ENCODE measurements around the gene HDAC6.

HDAC6 gene

DNA sequence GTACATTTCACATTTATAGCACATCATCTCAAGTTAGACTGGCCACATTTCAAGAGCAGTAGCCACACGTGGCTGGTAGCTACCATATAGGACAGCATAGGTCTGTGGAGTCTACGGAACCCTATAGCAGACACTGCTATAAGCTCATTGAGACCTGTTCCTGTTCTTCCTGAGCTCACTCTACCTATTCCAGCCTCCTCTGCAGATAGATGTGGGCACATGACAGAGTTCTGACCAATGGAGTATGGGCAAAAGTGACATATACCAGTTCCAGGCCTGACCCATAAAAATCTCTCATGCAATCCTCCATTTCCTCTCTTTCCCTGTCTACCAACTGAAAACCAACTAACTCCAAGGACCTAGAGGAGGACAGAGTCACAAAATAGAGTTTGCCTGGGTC lies 3.5 kb upstream of the HDAC6 start:
- ATAC-seq: no peak
- TF ChIP-seq TOX (CRISPR knock-in tag; IDR thresholded peaks at IDR 0.05; ENCODE audit: borderline replicate concordance) (no peak), ZFP3 (CRISPR knock-in tag; IDR thresholded peaks at IDR 0.05) (no peak), ZNF8 (CRISPR knock-in tag; IDR thresholded peaks at IDR 0.05) (no peak), TCF4 (CRISPR knock-in tag; IDR thresholded peaks at IDR 0.05; ENCODE audit: borderline replicate concordance) (no peak), SNAI2 (CRISPR knock-in tag; IDR thresholded peaks at IDR 0.05) (no peak), PPARA (CRISPR knock-in tag; IDR thresholded peaks at IDR 0.05; ENCODE audit: borderline replicate concordance) (no peak), ZNF70 (CRISPR knock-in tag; IDR thresholded peaks at IDR 0.05) (no peak), ZFP30 (CRISPR knock-in tag; IDR thresholded peaks at IDR 0.05) (no peak), RARB (CRISPR knock-in tag; IDR thresholded peaks at IDR 0.05) (no peak), TSHZ2 (CRISPR knock-in tag; IDR thresholded peaks at IDR 0.05) (no peak), ESRRG (CRISPR knock-in tag; IDR thresholded peaks at IDR 0.05) (no peak), GLIS3 (CRISPR knock-in tag; IDR thresholded peaks at IDR 0.05) (no peak), CSRNP3 (CRISPR knock-in tag; IDR thresholded peaks at IDR 0.05) (no peak)

GRCh38 chrX:48800574-48801279 lies 1.1 kb upstream of the HDAC6 start:
- TF ChIP-seq, protein P1, sequence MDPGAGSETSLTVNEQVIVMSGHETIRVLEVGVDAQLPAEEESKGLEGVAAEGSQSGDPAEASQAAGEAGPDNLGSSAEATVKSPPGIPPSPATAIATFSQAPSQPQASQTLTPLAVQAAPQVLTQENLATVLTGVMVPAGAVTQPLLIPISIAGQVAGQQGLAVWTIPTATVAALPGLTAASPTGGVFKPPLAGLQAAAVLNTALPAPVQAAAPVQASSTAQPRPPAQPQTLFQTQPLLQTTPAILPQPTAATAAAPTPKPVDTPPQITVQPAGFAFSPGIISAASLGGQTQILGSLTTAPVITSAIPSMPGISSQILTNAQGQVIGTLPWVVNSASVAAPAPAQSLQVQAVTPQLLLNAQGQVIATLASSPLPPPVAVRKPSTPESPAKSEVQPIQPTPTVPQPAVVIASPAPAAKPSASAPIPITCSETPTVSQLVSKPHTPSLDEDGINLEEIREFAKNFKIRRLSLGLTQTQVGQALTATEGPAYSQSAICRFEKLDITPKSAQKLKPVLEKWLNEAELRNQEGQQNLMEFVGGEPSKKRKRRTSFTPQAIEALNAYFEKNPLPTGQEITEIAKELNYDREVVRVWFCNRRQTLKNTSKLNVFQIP (CRISPR knock-in tag; IDR thresholded peaks at IDR 0.05; ENCODE audit: borderline replicate concordance, low read depth): no peak
- TF ChIP-seq ISL1 (CRISPR knock-in tag; IDR thresholded peaks at IDR 0.05): no peak
- TF ChIP-seq ESRRG (CRISPR knock-in tag; IDR thresholded peaks at IDR 0.05): no peak
- TF ChIP-seq GLIS3 (CRISPR knock-in tag; IDR thresholded peaks at IDR 0.05): no peak
- no peak for TF ChIP-seq TCF4 (CRISPR knock-in tag; IDR thresholded peaks at IDR 0.05; ENCODE audit: borderline replicate concordance)
- ATAC-seq: no peak

GRCh38 chrX:48802089-48802904 lies 430 bp downstream of the HDAC6 start:
- TF ChIP-seq ZFP30 (CRISPR knock-in tag; IDR thresholded peaks at IDR 0.05): no peak
- no peak for TF ChIP-seq ESRRG (CRISPR knock-in tag; IDR thresholded peaks at IDR 0.05)
- no peak for TF ChIP-seq ISL1 (CRISPR knock-in tag; IDR thresholded peaks at IDR 0.05)
- TF ChIP-seq ZC3H10 (CRISPR knock-in tag; IDR thresholded peaks at IDR 0.05): no peak
- no peak for TF ChIP-seq OSR1 (CRISPR knock-in tag; IDR thresholded peaks at IDR 0.05)
- no peak for TF ChIP-seq CSRNP3 (CRISPR knock-in tag; IDR thresholded peaks at IDR 0.05)
- TF ChIP-seq, protein P2, sequence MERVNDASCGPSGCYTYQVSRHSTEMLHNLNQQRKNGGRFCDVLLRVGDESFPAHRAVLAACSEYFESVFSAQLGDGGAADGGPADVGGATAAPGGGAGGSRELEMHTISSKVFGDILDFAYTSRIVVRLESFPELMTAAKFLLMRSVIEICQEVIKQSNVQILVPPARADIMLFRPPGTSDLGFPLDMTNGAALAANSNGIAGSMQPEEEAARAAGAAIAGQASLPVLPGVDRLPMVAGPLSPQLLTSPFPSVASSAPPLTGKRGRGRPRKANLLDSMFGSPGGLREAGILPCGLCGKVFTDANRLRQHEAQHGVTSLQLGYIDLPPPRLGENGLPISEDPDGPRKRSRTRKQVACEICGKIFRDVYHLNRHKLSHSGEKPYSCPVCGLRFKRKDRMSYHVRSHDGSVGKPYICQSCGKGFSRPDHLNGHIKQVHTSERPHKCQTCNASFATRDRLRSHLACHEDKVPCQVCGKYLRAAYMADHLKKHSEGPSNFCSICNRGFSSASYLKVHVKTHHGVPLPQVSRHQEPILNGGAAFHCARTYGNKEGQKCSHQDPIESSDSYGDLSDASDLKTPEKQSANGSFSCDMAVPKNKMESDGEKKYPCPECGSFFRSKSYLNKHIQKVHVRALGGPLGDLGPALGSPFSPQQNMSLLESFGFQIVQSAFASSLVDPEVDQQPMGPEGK (CRISPR knock-in tag; IDR thresholded peaks at IDR 0.05; ENCODE audit: borderline replicate concordance): no peak
- TF ChIP-seq, protein P1 (CRISPR knock-in tag; IDR thresholded peaks at IDR 0.05; ENCODE audit: borderline replicate concordance, low read depth): no peak
- TF ChIP-seq PPARA (CRISPR knock-in tag; IDR thresholded peaks at IDR 0.05; ENCODE audit: borderline replicate concordance): no peak
- no peak for TF ChIP-seq SNAI2 (CRISPR knock-in tag; IDR thresholded peaks at IDR 0.05)
- ATAC-seq: peak; percentile 81

Measured in SK-N-SH treated with all-trans-retinoic acid at 6 μM for 48 hours (cell line).